Motor neuron (in vitro differentiated cells): ENCODE results near the gene GPS1. TPM values are rescaled to one million over a fixed set of nuclear protein-coding genes. Genes with fewer than 3 reads are reported as not detected.
"Not testable (repeated sequence)": the region's sequence is repeated elsewhere in the genome, so short reads cannot be mapped to it uniquely, and the experiment has no call there.

Experiments
- ATAC-seq, 8 experiments: fragments of 200-7000 bp; cut with Tn5 transposase; replicated peaks in 6 of 8; 2 replicates each; pipeline ENCODE4 v1.8.0; 2021; ENCODE audit warnings: mild to moderate bottlenecking in 8 of 8, moderate library complexity in 8 of 8
- H3K27ac ChIP-seq, 2 donors: fragments of 250-450 bp; sonication (Bioruptor Pico); 2 replicates each; pipeline ENCODE4 v1.9.0; 2021; ENCODE audit warnings: antibody characterized with exemption in 2 of 2, mild to moderate bottlenecking in 2 of 2, moderate library complexity in 1 of 2
- H3K4me1 ChIP-seq, 2 donors: fragments of 250-450 bp; sonication (Bioruptor Pico); replicated peaks in 1 of 2; 2 replicates each; pipeline ENCODE4 v1.6.1; 2021; ENCODE audit warnings: antibody characterized with exemption in 2 of 2, mild to moderate bottlenecking in 2 of 2, moderate library complexity in 1 of 2
- H3K4me3 ChIP-seq, 5 donors: fragments of 250-450 bp; sonication (Bioruptor Pico); 2 replicates each; pipeline ENCODE4 v1.9.0; 2021; ENCODE audit warnings: antibody characterized with exemption in 5 of 5, mild to moderate bottlenecking in 5 of 5, moderate library complexity in 4 of 5
- WGBS, 10 experiments: fragments of 450-650 bp; shearing (Covaris generic); methylation state at CpG; one replicate each; pipeline ENCODE4 v1.0.0; 2022; 5-methylcytosine and 5-hydroxymethylcytosine counted together
- in situ Hi-C, 9 experiments: fragments of 400-800 bp; cut with MboI; loops; one replicate each; pipeline ENCODE4 v1.15.0; 2021; ENCODE audit warnings: low sequenced_read_pairs in 9 of 9, low pct_unique_long_range_greater_than_20kb in 2 of 9; ENCODE audit not compliant: unreplicated experiment in 9 of 9
- total RNA-seq, 8 experiments: library from RNA; unstranded; fragments of 300-600 nt; gene quantifications; 2 replicates each; pipeline versions ENCODE4 v1.2.3 to v1.2.4, GENCODE V29; 2022

GPS1 gene
- total RNA-seq, 8 experiments from 2014 or later: 54.6 to 97.9 (median 78.2) TPM

DNA sequence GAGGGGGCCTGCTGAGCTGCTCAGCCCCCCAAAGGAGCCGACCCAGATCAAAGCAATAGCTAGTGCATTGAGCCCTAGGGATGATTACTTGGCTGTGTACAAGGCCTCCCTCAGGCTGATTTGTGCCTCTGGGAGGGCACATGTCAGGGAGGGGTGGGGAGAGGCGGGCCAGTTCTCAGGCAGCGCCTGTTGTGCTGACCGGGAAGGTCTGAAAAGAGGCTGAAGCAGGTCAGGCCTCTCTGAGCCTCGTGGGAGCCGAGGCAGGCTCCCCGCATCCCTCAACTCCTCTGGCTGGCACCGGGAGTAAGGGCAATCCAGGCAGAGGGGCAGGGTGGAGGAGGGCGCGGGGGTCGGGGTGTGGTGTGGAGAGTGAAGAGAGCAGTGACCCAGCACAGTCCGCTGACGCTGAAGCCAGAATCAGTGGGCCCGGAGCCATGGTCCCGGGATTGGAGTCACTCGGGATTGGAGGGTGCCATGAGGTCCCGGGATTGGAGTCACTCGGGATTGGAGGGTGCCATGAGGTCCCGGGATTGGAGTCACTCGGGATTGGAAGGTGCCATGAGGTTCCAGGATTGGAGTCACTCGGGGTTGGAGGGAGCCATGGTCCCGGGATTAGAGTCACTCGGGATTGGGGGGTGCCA lies 17.2 kb upstream of the GPS1 start:
- Histone ChIP-seq H3K4me3 (no peak overlapping the region), H3K27ac (no peak overlapping the region), H3K4me1 (peaks cover 20 to 22% of the 10 kb centered on the region in 2 donors)
- WGBS, 10 experiments: 20 to 77% (median 70%) methylated on average over 1 to 5 of the region's 23 CpGs; no CpG with 5 or more reads in 5 of the 10 experiments
- in situ Hi-C loops: loop anchor here in 5 of 9 experiments (10.0 to 25.0 kb wide), 3 partner anchors 103 to 128 kb away; no protein-coding TSS in a partner anchor
- ATAC-seq: no peak

DNA sequence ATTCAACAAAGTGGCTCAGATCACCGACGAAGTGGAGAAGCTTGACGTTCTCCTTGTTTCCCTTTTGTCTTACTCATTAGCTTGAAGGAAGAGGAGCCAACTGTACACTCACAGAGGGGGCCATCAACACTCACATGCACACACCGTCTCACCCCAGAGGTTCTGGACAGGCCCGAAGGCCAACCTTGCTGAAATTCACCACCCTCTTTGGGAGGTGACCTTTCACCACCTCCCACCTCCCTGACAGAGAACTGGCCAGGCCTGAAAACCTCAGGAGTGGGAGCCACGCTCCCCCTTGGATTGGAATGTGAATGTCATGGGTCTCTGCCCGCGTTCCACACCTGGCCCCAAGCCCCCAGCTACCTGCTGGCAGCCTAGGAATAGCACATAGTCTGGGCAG lies 16.2 kb upstream of the GPS1 start:
- no peak for ATAC-seq
- H3K4me3 ChIP-seq: no peak overlapping the region
- H3K27ac ChIP-seq: no peak overlapping the region
- in situ Hi-C loops: loop anchor here in 5 of 9 experiments (10.0 to 25.0 kb wide), 3 partner anchors 102 to 127 kb away; no protein-coding TSS in a partner anchor
- 60 to 100% (median 91%) methylated on average over 1 to 3 of the region's 8 CpGs; no CpG with 5 or more reads in 6 of the 10 experiments for WGBS, 10 experiments
- H3K4me1 ChIP-seq: peaks cover 13 to 17% of the 10 kb centered on the region in 2 donors

DNA sequence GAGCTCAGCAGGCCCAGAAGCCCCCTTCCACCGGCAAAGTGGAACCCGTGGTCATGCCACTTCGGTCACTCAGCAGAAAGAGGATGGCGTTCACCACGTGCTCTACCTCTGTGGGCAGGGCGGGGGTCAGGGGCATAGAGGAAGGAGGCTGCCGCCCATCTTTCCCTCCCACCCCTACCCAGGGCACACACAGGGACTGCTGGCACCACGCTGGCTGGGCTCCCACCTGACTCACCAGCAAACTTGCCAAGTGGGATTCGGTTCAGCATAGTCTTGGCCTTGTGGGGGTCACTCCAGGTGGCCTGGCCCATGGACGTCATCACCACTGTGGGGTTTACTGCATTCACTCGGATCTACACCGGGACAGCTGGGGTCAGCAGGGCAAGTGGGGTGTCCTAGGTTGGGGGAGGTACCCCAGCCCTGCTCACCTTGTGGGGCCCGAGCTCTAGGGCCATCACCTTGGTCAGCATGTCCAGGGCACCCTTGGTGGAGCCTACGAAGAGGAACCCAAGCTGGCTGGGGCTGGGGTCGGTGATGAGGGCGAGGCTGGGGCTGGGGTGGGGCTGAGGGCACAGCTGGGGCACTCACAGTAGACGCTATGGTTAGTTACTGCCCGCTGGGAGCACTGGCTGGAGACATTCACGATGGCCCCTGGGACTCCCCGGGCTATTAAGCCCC lies 15.6 kb upstream of the GPS1 start:
- Histone ChIP-seq H3K4me1 (peaks cover 13 to 17% of the 10 kb centered on the region in 2 donors), H3K4me3 (peak overlapping the region; percentile 60 to 84 (median 64)), H3K27ac (no peak overlapping the region)
- ATAC-seq: no peak
- WGBS, 10 experiments: 81 to 100% (median 94%) methylated on average over 1 to 6 of the region's 20 CpGs; no CpG with 5 or more reads in 5 of the 10 experiments
- in situ Hi-C loops: loop anchor here in 5 of 9 experiments (10.0 to 25.0 kb wide), 3 partner anchors 101 to 126 kb away; no protein-coding TSS in a partner anchor

DNA sequence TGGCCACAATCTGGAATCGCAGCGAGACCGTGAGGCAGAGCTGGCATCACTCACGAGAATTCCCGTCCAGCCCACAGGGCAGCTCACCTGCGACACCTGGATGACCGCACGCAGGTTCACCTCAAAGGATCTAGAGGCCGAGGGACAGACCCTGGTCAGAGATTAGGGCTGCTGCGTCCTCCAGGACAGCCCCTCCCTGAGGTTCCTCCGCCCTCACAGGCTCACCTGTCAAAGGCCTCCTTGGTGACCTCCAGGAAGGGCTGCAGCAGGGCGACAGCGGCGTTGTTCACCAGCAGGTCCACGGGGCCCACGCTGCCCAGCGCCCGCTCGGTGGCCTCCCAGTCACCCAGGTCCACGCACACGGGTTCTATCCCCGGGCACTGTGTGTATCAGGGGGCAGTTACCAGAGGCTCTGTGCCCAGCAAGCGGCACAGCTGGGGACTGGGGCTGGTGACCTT lies 15.0 kb upstream of the GPS1 start:
- WGBS, 10 experiments: 0 to 31% methylated on average over 1 to 7 of the region's 23 CpGs; no CpG with 5 or more reads in 8 of the 10 experiments

DNA sequence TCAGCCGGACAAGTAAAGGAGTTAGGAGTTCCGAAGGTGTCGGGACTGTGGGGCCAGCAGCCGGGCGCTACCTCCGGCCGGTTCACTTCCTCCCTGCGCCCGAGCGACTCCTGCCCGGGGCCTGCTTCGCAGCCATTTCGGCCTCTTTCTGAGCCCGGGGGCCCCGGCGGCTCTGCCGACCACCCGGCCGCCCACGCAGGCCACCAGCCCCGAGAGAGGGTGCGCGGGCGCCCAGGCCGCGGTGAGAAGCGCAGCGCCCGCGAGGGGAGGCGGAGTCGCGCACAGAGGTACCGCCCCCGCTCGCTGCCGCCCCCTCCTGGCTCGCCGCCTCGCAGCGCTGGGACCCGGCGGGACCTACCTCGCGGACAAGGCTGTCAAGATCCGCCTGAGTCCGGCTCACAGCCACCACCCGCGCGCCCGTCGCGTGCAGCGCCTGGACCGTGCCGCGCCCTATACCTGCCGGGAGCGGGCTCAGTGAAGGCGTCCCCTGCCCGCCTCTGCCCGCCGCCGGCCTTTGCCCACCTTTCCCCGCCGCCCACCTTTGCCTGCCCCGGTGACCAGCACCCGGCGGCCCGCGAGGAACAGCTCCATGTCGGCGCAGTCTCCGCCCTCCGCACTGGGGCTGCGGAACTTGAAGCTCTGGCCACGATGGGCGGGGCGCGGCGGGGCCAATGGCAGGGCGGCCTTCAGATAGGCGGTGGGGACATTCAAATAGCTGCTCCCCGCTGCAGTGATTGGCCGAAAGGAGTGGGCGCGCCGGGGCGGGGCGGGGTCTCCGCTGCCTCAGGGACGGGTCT lies 14.4 kb upstream of the GPS1 start, which contains the start of gene DCXR:
DCXR (minus strand) TSS at position 606 of the 797 bp plus-strand sequence; CDS start at position 591, 15 bp downstream.
- H3K4me3 ChIP-seq: peak within 1 kb of the TSS; percentile 60 to 84 (median 64)
- 0% methylated on average over 2 to 3 of the region's 92 CpGs; no CpG with 5 or more reads in 8 of the 10 experiments for WGBS, 10 experiments
- in situ Hi-C loops: loop anchor here in 5 of 9 experiments (10.0 to 25.0 kb wide), 3 partner anchors 100 to 125 kb away; no protein-coding TSS in a partner anchor
- peak; percentile 89 to 96 (median 92) for ATAC-seq
- peaks cover 12 to 17% of the 10 kb centered on the region in 2 donors for H3K4me1 ChIP-seq
- H3K27ac ChIP-seq: peak within 1 kb of the TSS; percentile 78 to 81

More for the DNA sequence above, 15.0 kb upstream of the GPS1 start:
- ATAC-seq: peak in 1 of 8 experiments; percentile 0
- in situ Hi-C loops: loop anchor here in 5 of 9 experiments (10.0 to 25.0 kb wide), 3 partner anchors 101 to 126 kb away; no protein-coding TSS in a partner anchor
- Histone ChIP-seq H3K27ac (peak overlapping the region; percentile 78 to 81), H3K4me1 (peaks cover 13 to 17% of the 10 kb centered on the region in 2 donors), H3K4me3 (peak overlapping the region; percentile 60 to 84 (median 64))

DNA sequence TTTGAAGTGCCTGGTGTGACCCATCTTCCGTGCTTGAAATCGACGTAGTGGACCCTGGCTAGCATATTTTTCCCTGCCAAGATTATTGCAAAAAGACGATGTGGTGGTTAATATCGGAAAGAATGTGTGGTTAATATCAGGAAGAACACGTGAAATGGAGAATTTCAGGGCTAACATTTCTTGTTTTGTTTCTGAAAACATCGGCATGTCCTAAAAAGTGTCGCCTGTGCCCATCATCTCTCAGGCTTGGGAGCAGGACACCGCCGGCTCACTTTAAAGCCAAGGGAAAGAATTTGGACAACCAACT lies 13.9 kb upstream of the GPS1 start:
- Histone ChIP-seq H3K4me3 (peak overlapping the region; percentile 60 to 84 (median 64)), H3K27ac (no peak overlapping the region), H3K4me1 (peaks cover 7 to 14% of the 10 kb centered on the region in 2 donors)
- WGBS, 10 experiments: 0 to 41% (median 14%) methylated on average over 1 to 7 of the region's 10 CpGs; no CpG with 5 or more reads in 4 of the 10 experiments
- in situ Hi-C loops: loop anchor here in 5 of 9 experiments (10.0 to 25.0 kb wide), 3 partner anchors 99 to 124 kb away; no protein-coding TSS in a partner anchor
- ATAC-seq: no peak

DNA sequence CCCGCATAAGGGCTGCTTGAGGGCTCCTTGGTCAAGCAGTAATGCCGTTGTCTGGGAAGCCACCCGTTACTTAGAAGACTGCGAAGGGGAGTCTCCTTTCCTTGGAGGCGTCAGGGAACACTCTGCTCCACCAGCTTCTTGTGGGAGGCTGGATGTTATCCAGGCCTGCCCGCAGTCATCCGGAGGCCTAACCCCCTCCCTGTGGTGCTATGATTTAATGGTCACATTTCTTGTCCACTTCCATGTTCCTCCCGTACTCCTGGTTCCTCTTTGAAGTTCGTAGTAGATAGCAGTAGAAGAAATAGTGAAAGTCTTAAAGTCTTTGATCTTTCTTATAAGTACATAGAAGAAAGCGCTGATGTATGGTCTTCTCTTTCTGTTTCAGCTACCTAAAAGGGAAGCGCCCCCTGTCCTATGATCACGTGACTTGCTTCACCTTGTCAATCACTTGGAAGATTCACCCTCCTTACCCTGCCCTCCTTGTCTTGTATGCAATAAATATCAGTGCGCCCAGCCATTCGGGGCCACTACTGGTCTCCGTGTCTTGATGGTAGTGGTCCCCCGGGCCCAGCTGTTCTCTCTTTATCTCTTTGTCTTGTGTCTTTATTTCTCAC lies 12.8 kb upstream of the GPS1 start:
- in situ Hi-C loops: loop anchor here in 5 of 9 experiments (10.0 to 25.0 kb wide), 3 partner anchors 98 to 123 kb away; no protein-coding TSS in a partner anchor
- peaks cover 6 to 12% of the 10 kb centered on the region in 2 donors for H3K4me1 ChIP-seq
- not testable (repeated sequence) for ATAC-seq, H3K4me3 ChIP-seq, H3K27ac ChIP-seq
- WGBS, 10 experiments: 83 to 100% (median 95%) methylated on average over 2 to 10 of the region's 16 CpGs; no CpG with 5 or more reads in 3 of the 10 experiments

DNA sequence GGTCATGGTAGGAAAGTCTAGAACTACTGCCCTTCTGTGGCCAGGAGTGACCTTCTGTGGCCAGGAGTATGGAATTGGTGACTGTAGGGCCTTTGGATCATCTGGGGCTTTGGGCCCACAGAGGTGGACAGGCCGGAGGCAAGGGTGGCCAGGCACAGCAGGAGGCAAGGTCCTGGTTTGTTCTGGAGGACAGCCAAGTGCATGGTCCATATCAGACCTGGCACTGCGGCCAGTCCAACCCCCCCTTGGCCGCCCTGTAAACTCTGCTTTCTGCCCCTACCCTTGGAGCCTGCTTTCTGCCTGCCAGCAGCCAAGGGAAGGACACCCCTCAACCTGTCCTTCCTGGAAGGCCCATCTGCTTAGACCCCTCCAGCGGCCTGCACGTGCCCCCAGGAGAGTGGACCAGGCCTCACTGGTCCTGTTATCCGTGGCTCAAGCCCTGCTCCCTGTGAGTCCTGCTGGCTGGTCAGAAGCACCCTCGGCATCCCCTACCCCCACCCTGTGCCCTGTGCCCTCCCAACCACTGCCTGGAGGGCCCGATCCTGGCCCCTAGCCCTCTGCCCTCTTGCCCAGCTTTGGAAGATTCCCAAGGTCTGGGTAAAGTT lies 11.9 kb upstream of the GPS1 start:
- Histone ChIP-seq H3K4me1 (peaks cover 6% of the 10 kb centered on the region in 2 donors), H3K27ac (no peak overlapping the region), H3K4me3 (no peak overlapping the region)
- 80 to 100% (median 93%) methylated on average over 1 to 4 of the region's 8 CpGs; no CpG with 5 or more reads in 6 of the 10 experiments for WGBS, 10 experiments
- no peak for ATAC-seq
- in situ Hi-C loops: loop anchor here in 5 of 9 experiments (10.0 to 25.0 kb wide), 3 partner anchors 98 to 123 kb away; no protein-coding TSS in a partner anchor

DNA sequence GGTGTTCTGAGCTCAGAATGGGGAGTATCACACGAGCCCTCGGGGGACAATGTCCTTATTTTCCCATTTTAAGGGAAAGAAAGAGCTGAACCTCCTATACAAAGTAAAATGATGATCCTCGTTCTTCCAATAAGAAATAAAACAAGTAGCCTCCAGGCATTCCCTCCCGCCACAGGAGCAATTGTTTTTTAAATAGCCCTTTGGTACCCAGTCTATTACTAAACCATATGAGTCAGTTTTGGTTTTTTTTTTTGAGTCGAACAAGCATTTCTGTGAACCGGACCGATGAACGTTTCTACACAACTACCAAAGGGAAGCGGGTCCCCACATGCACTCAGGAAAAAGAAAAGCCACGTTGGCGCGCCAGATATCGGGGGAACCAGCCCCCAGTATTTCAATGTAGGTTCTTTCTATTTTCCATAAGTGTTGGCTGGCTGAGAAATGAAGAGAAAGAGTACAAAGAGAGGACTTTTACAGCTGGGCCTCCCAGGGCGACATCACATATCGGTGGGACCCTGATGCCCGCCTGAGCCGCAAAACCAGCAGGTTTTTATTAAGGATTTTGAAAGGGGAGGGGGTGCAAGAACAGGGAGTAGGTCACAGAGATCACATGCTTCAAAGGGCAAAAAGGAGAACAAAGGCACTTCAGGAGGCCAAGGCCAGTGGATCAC lies 10.4 kb upstream of the GPS1 start:
- H3K27ac ChIP-seq: no peak overlapping the region
- no peak for ATAC-seq
- 4 to 91% (median 68%) methylated on average over 3 to 16 of the region's 17 CpGs for WGBS, 10 experiments
- H3K4me3 ChIP-seq: no peak overlapping the region
- H3K4me1 ChIP-seq: peaks cover 4% of the 10 kb centered on the region in 2 donors
- in situ Hi-C loops: loop anchor here in 4 of 9 experiments (25.0 kb wide), 2 partner anchors 96 to 121 kb away; no protein-coding TSS in a partner anchor

DNA sequence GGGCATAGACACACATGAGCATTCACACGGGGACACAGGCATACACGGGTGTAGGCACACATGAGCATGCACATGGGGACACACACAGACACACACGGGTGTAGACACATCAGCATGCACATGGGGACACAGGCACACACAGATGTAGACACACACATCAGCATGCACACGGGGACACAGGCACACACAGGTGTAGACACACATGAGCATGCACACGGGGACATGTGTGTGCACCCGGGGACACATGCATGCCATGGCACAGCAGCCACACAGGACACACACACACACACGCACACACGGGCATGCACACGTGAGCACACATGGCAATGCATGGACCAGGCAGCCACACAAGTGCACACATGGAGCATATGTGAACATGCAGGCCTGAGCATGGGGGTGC lies 9.0 kb upstream of the GPS1 start:
- in situ Hi-C loops: loop anchor here in 4 of 9 experiments (25.0 kb wide), 2 partner anchors 95 to 120 kb away; no protein-coding TSS in a partner anchor
- ATAC-seq: peak in 4 of 8 experiments; percentile 6 to 21 (median 14)

DNA sequence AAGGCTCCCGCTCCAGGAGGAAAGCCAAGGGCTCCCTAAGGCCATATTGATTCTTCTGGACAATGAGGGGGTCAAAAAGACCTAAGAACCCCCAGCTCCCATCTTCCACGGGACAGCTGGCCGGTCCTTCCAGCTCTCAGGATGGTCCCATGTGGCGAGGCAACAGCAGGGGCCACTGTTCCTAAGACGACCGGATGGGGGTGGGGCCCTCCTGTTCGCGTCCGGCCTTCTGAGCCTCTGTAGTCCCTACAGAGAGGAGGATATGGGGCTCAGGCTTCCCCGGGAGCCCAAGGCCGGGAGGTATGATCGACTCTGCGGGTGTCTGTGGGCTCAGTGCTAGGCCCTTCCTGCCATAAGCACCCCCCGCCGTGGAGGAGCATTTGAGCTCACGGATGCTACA lies 8.2 kb upstream of the GPS1 start:
- in situ Hi-C loops: loop anchor here in 4 of 9 experiments (25.0 kb wide), 2 partner anchors 94 to 119 kb away; no protein-coding TSS in a partner anchor
- peak in 1 of 8 experiments; percentile 13 for ATAC-seq
- H3K4me3 ChIP-seq: no peak overlapping the region

More for the DNA sequence above, 9.0 kb upstream of the GPS1 start:
- WGBS, 10 experiments: 23 to 100% (median 24%) methylated on average over 1 to 4 of the region's 9 CpGs; no CpG with 5 or more reads in 7 of the 10 experiments
- no peak overlapping the region for H3K27ac ChIP-seq
- no peaks in the 10 kb centered on the region for H3K4me1 ChIP-seq
- no peak overlapping the region for H3K4me3 ChIP-seq

More for the DNA sequence above, 8.2 kb upstream of the GPS1 start:
- Histone ChIP-seq H3K4me1 (no peaks in the 10 kb centered on the region), H3K27ac (no peak overlapping the region)
- WGBS, 10 experiments: 66 to 89% (median 70%) methylated on average over 5 to 12 of the region's 16 CpGs; no CpG with 5 or more reads in 6 of the 10 experiments
